ENCODE results near the gene ACHE.

DNA sequence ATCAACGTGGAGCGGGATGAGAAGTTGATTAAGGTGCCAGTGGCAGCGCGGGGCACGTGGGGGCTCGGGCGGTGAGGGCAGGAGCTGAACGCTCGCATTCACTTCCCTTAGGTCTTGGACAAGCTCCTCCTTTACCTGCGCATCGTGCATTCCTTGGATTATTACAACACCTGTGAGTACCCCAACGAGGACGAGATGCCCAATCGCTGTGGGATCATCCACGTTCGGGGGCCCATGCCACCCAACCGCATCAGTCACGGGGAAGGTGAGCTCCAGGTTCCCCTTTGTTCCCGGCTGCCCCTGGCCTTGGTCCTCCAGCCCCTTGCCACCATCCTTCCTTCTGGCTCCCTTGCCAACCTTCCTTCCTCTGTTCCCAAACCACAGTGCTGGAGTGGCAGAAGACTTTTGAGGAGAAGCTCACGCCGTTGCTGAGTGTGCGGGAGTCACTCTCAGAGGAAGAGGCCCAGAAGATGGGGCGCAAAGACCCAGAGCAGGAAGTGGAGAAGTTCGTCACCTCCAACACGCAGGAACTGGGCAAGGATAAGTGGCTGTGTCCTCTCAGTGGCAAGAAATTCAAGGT lies 8.7 kb downstream of the ACHE start:
- TF ChIP-seq POLR2A (IDR thresholded peaks at IDR 0.05; ENCODE audit: low read depth, low read length) (no peak), POLR2AphosphoS5 (IDR thresholded peaks at IDR 0.05; ENCODE audit: low read depth, low read length) (0 out of 2 replicates have a peak, but pooled peaks have one; percentile 10)

Measured in GM12892 (cell line).